HG03354 (cell line): ENCODE measurements around the gene ZBTB49.

Source experiments
- ATAC-seq: cut with Tn5 transposase; IDR thresholded peaks from one replicate; pipeline ENCODE4 v1.9.1; 2021; ENCODE audit warnings: mild to moderate bottlenecking; ENCODE audit not compliant: unreplicated experiment, poor library complexity, severe bottlenecking

Gene ZBTB49

DNA sequence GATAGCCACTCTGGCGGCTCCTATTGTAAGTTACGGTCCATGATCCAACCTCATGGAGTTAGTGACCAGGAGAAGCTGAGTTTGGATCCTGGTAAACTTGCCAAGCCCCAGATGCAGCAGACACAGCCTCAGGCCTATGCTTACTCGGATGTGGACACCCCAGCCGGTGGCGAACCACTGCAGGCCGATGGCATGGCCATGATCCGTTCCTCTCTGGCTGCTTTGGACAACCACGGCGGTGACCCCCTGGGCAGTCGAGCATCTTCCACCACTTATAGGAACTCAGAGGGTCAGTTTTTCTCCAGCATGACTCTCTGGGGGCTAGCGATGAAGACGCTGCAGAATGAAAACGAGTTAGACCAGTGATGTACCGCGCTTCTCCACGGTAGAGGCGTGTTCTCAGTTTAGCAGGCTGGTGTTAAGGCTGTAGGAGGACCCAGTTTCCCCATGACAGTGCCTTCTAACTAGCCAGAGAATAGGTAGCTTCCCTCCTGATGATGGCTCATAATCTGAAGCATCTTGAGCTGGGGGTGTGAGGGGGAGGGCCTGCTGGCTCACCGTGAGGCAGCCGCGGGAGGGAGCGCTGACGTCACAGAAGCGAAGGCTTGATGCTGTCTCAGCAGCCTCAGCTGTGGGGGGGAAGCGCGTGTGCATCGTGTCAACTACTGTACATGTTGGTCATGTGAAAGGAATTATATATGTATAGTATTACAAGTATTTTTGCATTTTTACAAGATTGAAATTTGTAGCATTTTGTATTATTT is 31.1 kb downstream of the ZBTB49 start:
- ATAC-seq = no peak

GRCh38 chr4:4321951-4322688 is 32.1 kb downstream of the ZBTB49 start:
- no peak for ATAC-seq

- no peak for ATAC-seq
Measured at GRCh38 chr4:4323705-4324534, 33.9 kb downstream of the ZBTB49 start.

GRCh38 chr4:4325321-4325720 is 35.3 kb downstream of the ZBTB49 start:
- ATAC-seq = no peak

DNA sequence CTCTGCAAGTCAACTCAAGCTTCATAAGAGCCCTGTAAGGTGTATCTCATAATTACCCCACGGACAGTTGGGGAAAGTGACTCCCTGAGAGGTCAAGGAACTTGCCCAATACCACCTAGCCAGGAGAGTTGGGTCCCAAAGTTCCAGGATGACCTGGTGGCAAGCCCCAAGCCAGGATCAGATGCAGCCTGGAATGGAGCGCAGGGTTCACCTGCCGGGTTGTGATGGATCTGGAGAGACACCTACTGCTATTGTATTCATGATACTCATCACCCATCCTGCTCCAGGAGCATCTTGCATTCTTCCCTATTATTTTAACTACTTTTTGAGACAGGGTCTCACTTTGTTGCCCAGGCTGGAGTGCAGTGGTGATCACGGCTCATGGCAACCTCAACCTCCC is 36.1 kb downstream of the ZBTB49 start:
- no peak for ATAC-seq

- ATAC-seq = no peak
Measured at GRCh38 chr4:4327652-4328121, 37.6 kb downstream of the ZBTB49 start.

DNA sequence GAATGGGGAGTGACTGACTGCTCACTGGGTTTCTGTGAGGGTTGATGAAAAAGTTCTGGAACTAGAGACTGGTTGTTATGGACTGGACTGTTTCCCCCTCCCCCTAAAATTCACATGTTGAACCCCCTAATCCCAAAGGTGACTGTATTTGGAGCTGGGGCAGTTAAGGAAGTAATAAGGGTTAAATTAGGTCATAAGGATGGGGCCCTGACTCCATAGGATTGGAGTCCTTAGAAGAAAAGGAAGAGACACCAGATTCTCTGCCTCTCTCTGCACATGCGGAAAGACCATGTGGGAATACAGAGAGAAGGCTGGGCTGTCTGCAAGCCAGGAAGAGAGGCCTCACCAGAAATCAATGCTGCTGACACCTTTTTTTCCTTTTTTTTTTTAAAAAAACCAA is 38.2 kb downstream of the ZBTB49 start:
- no peak for ATAC-seq

DNA sequence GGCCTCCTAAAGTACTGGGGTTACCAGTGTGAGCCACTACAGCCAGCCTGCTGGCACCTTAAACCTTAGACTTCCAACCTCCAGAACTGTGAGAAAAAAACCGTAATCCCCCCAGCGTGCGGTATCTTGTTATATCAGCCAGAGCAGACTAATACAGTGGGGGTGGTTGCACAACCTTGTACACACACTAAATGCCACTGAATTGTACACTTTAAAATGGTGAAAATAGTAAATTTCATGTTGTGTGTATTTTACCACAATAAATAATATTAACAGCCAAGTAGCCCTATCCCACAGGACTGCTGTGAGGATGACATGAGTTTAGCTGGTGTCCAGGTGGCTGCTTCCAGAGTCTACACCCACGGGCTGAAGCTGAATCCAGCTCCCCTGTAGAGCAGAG is 38.8 kb downstream of the ZBTB49 start:
- ATAC-seq = no peak

GRCh38 chr4:4329496-4329895 is 39.4 kb downstream of the ZBTB49 start:
- ATAC-seq = no peak

DNA sequence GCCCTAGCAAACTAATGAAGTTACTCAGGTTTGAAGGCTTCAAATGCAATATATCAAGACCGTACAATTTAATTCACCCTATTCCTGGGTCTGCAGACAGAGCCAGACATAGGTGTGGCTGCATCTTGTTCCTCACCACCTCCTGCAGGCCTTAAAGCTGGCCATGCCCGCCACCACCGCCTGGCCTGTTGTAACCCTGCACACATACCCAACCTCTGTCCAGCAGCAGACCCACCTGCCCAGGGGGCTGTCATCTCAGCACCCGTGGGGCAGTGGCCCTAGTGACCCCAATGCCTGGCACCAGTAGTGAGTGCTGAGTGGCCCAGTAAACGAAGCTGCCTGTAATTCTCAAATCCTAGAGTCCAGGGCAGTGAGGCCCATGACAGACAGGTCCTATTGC is 40.7 kb downstream of the ZBTB49 start:
- ATAC-seq = no peak

- no peak for ATAC-seq
Measured at GRCh38 chr4:4332529-4332928, 42.5 kb downstream of the ZBTB49 start.

DNA sequence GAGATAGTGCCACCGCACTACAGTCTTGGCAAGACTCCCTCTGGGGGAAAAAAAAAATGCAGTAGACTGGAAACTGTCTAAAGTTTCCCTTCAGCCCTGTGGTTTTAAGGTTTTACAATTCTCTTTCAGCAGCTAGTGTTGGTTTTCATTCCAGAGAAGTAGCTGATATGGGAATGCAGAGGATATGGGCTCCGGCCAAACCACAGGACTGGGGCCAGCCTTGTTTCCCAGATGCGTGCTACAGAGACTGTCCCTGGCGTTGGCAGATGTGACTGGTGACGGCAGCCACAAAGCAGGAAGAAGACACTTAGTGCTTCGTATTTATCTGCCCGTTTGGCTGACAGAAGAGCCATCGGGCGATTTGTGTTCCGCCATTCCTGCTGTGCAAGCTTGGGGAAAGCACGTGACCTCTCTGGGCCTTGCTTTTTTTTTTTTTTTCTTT is 43.2 kb downstream of the ZBTB49 start:
- no peak for ATAC-seq

DNA sequence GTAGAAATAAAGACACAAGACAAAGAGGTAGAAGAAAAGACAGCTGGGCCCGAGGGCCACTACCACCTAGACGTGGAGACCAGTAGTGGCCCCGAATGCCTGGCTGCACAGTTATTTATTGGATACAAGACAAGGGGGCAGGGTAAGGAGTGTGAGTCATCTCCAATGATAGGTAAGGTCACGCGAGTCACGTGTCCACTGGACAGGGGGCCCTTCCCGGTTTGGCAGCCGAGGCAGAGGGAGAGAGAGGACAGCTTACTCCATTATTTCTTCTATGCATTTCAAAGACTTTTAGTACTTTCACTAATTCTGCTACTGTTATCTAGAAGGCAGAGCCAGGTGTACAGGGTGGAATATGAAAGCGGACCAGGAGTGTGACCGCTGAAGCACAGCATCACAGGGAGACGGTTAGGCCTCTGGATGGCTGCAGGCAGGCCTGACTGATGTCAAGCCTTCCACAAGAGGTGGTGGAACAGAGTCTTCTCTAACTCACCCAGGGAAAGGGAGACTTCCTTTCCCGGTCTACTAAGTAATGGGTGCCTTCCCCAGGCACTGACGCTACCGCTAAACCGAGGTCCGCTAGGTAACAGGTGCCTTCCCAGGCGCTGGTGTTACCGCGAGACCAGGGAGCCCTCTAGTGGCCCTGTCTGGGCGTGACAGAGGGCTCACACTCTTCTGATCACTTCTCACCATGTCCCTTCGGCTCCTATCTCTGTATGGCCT is 44.9 kb downstream of the ZBTB49 start:
- peak; percentile 76 for ATAC-seq

- no peak for ATAC-seq
Measured at GRCh38 chr4:4338210-4339001, 48.4 kb downstream of the ZBTB49 start.

DNA sequence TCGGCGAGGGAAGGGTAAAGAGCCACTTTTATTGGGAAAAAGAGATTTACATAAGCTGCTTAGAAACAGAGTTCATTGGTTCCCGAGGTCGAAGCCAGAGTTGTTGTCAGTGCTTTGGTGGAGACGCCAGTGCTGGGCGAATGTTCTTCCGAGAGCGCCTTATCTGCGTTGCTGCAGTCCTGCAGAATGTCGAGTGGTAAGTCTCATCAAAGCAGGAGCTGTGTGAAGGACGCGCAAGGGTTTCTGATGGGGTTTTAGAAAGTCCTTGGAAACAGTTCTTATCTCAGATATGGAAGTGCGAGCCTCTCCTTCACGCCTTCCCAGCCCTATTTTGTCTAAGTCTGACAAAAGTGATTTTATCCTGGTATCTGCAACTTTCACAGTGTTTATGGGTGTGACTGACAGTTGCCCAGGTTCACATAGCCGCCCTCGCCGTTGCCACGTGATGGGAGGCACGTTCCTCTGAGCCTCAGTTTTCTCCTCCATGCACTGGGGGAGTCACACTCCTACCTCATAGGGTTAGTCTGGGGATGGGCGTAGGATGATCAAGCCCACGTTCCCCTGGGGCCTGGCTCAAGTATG is 49.5 kb downstream of the ZBTB49 start:
- no peak for ATAC-seq

GRCh38 chr4:4341861-4342650 is 52.0 kb downstream of the ZBTB49 start:
- ATAC-seq = no peak

DNA sequence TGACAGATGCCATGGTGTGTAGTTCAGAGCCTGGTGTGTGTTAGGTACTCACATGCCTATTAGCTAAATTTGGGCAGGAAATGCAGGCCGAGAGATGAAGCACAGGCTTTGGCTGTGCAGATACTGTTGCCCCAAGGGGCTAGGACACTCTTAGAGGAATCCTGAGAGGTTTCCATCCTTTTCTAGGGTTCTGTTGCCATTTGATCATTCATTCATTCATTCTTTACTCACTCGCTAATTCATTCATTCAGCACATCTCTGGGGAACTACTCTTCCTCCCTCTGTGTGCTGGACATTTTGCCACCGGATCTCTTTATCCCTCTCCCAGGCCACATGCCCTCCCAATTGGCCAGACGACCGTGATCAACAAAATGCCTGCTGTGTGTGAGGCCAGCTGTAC is 53.0 kb downstream of the ZBTB49 start:
- ATAC-seq = no peak
